NCI-H187 (cell line): ENCODE measurements around the gene POPDC2.

Source experiments
- DNase-seq, 2 experiments: peaks; one replicate each; lab custom pipeline; 2025; lab: John Stamatoyannopoulos, UW

Gene POPDC2

DNA sequence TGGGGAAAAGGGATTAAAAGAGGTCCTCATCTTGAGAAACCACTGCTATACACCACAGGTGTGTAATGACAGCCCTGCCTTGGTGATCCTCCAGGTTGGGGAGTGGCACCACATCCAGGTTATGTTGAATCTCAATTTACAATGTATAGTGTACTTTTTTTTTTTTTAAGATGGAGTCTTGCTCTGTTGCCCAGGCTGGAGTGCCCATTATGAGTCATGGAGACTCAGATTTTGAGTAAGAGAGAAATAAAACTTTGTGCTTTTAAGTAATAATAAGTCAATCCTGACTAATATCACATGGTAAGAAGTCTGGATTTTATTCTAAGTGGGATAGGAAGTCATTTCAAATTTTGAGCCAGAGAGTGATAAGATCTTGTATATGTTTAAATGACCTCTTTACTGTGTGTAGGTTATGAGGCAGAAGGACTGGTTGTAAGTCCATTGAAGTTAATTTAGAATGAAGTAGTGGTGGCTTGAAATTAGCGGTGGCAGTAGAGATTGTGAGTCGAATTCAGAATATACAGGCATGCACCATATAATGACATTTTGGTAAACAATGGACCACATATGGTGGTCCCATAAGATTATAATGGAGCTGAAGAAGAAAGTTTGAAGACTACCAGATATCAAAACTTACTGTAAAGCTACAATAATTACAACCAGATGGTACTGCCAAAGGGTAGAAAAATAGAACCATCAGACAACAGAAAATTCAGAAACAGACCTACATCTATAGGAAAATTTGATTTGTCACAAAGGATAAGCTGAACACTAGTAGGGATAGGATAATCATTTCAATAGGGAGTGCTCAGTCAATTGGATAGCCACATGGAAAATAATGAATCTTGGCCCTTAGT is 20.7 kb downstream of the POPDC2 start:
- DNase-seq, result no peak

DNA sequence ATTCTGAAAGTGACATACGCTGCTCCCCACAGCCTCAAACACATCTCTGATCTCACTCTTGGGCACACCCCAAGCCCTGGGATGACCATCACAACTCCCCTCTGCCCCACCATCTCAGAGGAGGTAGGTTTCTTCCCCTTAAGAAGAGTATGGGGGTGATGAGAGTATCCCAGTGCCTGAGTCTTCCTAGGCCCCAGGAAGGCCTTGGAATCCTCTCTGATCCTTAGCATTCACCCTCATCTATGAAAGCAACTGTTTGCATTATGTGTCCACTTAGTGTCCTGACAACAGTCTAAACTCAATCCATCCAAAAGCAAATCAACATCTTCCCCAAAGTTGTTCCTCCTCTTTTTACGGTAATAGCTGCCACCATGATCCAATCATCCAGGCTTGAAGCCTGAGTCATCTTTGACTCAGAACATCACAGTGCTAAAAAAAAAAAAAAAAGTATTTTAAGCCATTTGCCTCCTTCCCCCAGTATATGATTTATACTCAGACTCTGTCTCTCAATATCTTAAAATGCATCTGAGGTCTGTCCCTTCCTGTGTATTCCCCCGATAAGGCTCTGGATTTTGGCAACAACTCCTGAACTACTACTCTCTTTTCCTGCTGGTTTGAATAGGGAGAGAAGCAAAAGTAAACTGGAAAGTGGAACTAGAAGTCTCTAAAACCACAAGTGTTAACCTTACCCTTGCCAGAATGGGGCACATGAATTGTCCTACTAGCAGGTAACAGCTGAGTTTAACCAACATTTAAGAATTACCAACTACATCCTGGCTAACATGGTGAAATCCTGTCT is 22.5 kb downstream of the POPDC2 start:
- no peak for DNase-seq

DNA sequence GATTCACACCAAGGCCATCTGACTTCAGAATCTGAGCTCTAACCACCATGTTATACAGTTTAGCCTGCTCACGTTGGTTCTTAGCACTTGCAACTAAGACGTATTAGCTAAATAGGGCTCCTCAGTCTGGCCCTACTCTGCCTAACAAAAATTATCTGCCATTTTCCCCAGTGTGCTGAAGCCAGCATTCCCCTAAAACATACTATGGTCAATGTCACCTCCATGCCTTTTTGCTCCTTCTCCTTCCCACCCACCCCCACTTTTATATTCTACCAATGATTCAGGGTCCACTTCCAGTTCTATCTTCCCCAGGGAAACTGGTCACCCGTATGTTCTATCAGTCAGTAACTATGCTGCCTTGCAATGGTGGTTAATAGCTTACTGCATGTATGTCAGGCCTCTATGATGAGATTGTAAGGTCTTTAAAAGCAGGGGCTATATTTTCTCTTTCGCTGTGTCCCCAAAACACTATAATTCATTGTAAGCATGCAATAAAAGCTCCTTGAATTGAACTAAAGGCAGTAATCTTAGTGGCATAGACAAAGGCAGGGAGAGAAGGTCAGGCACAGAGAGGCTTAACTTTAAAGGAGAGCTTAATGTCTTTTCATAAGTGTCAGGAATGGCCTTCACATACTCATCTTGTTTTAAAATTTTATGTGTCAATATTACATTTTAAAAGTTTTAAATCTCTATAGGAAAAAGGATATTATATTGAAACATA is 23.3 kb downstream of the POPDC2 start:
- DNase-seq, result no peak

DNA sequence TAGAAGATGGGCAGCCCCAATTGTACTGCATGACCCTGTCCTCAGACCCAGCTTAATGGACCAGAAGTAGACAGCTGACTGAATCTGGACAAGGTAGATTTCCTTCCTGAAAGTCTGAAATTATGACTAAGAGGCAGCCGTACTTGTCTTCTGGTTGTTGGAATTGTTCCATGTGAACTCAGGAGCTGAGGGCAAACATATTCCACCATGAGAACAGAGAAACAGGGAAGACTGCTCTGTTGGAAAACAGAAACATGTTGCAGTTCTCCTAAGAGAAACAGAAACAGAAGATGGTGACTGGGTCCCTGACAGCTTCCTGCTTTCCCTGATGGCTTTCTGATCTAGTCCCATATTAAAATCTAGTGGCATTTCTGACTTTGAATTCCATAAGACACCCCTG is 24.1 kb downstream of the POPDC2 start:
- DNase-seq, result no peak

DNA sequence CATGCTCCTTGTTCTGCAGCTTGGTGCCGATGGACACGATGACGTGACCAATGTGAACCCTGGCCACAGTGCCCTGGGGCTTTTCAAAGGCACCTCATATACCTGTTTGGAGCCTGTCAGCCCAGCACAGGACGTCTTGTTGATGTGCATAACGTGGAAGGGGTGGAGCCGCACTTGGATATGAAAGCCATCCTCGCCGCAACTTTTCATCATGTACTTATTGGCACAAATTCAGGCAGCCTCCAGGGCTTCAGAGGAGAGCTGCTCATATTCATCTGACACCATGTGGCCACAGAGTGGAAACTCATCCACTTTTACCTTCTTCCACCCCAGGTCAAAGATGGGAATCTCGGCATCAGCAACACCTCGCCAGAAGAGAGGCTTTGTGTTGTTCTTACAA is 24.7 kb downstream of the POPDC2 start:
- no peak for DNase-seq

DNA sequence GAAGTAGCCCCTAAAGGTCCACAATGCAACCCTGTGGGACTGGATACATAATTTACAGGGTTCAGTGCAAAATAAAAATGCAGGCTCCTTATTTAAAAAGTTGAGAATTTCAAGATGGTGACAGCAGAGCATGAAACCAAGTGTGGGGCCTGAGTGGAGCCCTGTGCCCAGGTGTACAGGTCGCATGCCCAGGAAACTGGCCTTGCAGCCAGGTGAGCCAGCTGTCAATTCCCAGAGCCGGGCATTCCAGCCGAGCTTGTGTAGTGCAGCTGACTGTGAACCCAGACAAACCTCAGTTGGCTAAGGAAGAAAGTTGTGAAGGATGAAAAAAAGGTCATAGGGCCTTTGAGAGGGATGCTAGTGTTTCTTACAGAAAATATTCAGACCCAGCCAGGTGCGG is 27.6 kb downstream of the POPDC2 start:
- no peak for DNase-seq

DNA sequence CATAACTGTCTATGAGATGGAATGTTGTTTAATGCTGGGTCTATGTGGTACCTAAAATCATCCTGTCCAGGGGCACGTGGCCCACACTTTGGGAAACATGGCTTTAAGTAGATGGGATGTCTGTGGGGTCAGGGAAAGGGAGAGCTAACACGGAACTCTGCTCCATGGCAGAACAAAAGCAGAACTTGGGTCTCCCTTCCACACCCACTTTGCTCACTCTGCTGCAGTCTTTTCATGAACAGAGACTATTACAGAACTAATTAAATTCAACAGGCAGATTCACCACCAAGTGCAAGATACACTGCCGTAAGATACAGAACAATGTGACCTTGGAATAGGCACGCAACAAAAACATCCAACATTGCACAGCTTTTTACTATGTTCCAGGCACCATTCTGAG is 28.2 kb downstream of the POPDC2 start:
- no peak for DNase-seq

DNA sequence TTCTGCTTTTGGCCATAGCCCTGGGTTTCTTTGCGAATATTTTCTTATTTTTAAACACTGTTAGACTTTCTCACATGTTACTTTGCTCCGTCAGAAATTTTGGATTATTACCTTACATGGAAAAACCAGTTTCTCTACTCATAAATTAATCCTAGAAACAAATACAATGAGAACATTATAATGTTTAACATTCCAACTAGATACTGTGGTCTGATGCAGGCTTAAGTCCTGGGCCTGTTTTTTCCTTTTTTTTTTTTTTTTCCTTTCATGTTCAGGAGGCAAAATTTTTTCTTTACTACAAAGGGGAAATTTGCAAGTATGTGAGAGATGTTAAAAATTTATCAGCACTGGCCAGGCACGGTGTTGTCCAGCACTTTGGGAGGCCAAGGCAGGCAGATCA is 28.9 kb downstream of the POPDC2 start:
- no peak for DNase-seq

DNA sequence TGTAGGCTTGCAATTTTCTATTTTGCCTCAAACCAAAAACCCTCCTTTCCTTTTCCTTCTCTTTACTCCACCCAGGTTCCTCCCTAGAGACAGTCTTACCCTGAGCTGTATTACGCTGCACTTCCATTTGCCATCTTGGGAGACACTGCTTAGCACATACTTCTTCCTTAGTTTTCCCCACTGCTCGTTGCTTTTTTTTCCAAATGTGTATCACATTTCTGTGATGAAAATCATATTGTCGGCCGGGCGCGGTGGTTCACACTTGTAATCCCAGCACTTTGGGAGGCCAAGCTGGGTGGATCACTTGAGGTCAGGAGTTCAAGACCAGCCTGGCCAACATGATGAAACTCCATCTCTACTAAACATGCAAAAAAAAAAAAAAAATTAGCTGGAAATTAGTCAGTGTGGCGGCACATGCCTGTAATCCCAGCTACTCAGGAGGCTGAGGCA is 29.5 kb downstream of the POPDC2 start:
- no peak for DNase-seq

DNA sequence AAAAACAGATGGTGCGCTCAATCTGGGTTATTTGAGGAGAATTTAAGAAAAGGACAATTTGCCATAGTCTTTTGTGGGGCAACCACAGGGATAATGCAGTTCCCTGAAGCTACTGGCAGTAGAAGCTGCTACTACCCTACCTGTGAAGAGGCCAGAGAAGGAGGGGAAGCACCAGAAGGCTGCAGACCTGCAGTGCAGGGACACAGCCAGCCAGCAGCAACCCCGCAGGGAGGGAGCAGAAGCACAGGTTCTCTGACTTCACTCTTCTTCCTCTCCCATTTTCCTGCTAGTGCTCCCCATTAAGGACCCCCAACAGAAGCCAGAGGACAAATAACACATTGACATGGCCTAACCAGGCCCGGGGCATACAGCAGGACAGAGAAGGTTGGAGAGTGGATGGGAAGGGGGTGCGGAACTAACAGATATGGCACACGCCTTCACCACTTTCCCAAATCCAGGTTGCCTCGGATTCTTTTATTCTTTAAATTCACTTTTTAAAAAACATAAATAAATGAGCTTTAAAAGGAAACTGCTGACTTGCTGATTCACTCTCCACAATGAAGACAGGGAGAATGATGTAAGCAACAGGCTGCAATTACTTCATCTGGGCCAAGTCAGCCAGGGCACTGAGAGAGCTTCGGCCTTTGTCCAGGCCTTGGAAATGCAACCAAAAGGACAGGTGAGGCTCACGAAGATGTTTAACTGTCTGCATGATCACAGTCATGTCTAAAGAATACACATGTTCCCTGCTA is 30.1 kb downstream of the POPDC2 start:
- DNase-seq, result no peak

DNA sequence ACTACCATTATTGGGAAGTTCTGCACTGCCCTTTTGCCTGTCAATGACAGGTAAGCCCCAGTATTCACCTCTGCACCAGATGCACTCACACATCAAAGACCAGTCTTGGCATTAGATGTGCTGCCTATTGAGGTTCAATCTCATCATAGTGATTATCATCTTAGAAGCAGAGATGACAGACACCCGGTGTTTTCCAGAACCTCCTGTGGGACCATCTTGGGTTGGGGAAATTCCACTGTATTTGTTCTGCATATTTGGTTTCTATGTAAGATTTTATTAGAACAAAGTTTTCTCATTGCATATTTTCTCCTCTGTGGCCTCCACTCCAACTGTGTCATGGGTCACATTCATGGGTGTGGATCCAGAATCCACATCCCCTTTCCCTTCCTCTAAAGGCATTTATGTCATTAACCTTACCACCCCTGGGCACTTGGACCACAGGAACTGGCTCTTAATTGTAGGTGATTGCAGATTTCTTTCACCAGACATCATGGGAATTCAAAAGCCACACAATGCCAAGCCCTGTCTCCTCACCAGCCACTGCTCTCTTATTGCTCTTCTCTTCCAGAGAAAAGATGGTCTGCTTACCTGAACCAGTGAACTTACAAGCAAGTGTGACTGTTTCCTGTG is 31.5 kb downstream of the POPDC2 start:
- DNase-seq, result no peak

DNA sequence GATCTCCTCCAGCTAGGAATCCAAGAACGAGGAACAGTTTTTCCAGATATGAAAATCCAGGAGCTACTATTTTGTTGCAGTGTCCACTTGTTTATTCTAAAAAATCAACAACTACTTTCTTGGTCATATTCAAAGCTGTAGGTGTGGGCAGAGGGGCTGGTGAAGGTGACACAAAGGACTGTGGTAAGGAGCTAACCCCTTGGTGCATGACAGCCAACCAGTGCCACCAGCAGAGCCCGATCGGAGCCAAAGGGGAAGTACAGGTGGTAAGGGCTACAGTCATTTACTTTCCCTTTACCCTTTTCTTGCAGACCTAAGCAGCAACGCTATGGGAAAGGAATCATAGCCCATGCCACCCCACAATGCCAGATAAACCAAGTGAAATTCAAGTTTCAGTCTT is 32.0 kb downstream of the POPDC2 start:
- DNase-seq, result no peak

DNA sequence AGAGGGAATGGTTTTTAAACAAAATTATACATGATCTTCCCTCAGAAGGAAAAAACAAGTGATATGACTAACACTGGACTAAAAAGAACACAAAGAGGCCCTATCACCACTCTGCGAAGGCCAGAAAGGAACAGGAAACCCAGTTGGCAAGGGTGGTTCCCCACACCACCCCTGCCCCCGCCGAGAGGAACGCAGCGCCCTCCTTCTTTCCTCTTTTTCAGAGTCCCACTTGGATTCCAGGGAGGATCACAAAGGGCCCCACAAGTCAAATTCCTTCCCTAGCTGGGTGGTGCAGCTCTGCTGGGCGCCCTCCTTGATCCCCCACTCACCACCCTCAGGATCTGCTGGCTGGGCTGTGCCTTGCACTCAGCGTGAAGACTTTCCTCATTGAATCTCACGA is 32.9 kb downstream of the POPDC2 start:
- no peak for DNase-seq

DNA sequence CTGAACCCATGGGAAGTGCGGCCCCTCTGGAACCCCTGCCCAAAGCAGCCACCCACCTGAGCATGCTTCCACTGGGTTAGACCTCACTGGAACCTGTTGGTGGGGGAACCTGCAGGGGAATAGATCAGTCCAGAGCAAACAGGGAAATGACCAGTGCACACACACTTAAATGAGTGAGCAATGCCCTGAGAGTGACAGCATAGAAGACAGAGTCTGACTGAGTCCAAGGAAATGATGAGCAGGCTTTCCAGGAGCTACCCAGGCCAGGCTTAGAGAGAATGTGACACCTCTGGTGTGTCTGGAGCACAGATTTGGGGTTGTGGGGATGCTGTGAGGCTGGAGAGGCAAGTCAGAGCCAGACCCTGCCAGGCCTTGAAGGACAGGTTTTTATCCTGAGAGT is 34.2 kb downstream of the POPDC2 start:
- no peak for DNase-seq

DNA sequence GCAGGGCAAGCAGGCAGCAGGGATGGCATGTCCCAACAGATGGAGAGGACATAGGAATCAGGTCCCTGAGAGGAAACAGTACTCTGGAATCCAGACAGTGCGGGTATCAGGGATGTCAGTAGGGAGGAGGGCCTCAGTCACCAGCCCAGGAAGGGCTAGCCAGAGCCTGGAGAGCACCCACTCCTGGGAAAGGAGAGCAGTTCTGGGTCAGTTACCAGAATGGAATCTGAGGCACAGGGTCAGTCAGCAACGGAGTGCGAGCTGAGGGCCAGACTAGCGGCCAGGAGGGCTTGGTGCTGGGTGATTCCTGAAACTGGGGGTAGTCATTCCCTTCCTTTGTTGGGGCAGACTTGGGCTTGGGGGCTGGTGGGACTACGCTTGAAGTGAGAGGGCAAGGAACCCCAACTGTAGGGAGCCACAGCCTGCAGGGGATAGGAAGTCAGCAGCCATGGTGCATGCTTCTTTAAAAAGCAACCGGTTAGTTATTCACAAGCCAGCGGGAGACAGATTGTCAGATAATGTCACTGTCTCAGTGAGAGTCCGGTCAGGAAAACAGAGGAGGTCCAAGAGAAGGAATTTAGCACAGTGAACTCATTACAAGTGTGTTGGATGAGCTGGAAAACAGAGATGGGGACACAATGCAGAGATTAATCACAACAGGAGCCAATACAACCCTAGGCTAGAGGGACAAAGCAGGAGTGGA is 34.8 kb downstream of the POPDC2 start:
- no peak for DNase-seq

DNA sequence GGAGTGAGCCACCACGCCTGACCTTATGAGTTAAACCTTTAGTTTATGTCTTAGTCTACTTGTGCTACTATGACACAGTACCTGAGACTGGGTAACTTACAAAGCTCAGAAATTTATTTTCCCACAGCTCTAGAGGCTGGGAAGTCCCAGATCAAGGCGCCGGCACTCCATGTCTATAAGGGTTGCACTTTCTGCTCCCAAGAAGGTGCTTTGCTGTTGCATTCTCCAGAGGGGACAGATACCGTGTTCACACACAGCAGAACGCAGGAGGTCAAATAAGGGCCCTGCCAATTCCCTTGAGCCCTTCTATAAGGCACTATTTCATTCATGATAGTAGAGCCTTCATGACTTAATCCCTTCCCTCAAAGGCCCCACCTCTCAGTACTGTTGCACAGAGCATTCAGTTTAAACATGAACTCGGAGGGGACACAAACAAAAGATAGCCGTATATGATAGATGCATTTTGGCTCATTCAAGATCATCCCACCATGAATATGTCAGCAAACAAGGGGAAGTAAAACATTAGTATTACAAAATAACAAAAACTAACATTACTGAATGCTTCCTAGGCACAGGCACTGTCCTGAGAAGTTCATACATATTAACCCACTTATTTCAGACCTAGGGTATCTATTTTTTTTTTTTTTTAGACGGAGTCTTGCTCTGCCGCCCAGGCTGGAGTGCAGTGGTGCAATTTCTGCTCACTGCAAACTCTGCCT is 36.2 kb downstream of the POPDC2 start:
- DNase-seq, result no peak

DNA sequence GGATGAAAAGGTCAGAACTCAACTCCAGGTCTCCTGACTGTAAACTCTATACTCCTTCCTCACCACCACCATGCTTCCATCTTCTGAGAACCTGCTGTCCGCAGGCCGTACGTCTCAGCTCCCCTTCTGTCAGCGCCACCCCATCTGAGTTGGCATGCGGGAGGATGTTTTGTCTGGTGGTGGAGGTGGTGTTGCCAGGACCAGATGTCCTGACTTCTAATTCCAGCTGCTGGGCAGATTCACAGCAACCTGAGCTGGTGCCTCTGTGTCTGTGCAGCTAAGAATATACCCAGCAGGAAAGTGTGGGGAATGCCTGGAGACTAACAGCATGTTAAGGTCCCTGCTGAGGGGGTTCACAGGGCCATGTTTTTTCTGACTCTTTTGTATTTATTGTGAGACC is 39.5 kb downstream of the POPDC2 start:
- no peak for DNase-seq

DNA sequence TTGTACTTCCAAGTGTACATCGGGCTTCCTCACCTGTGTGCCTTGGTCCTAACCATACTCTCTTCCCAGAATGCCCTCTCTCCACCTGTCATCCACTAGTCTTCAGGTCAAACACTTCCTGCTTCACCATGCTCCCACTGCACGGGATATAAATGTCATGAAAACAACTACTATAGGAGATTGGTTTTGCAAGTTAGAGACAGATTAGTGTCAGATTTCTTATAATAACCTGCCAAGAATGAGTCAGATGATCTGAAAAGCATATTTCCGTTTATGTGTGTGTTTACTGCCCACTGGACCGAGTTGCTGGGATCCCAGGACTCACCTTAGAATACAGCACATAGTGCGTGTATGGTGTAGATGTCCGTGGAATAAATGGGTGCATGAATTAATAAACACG is 41.3 kb downstream of the POPDC2 start:
- DNase-seq, result no peak

DNA sequence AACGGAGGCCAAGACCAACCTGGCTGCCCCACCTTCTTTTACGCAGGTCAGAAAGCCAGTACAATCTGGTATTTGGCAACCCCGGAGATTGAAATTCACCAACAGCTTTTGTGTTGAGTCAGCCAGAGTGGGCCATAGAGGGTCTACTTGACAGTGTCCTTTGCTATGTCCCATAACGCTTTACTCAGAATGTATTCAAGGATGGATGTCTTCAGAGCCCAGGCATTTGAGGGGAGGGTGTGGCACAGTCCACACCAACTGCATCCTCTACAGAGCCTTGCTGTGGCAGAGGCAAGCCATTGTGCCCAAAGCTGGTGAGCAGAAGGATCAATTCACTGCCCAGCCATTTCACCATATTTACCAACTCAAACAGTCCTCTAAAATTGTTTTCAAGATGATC is 44.3 kb downstream of the POPDC2 start:
- DNase-seq, result no peak

DNA sequence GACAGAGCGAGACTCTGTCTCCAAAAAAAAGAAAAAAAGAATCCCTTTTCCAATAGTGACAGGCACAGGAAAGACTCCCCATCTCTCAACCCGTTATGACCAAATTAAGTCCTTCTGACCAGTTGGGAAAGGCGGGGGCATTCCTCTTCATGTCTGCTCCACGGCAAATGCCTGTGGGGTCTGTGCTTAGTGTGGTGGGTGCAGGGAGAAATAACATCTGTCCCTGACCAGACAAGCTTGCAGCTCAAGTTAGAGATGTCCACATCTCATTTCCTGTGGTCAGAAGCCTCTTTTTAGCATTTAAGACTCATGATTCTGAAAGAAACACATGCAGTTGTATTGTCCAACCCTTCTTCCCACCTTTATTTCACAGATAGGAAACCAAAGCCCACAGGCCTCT is 46.5 kb downstream of the POPDC2 start:
- DNase-seq, result no peak
